GM18858 (cell line): ENCODE results near the gene METTL9.
"Not testable (repeated sequence)": the region's sequence is repeated elsewhere in the genome, so short reads cannot be mapped to it uniquely, and the experiment has no call there.

ENCODE experiments used
- ATAC-seq: cut with Tn5 transposase; IDR thresholded peaks from one replicate; pipeline ENCODE4 v1.9.1; 2021; ENCODE audit not compliant: unreplicated experiment

The METTL9 gene

GRCh38 chr16:21656795-21657768 lies 57.7 kb downstream of the METTL9 start:
- ATAC-seq: no peak

GRCh38 chr16:21659124-21659523 lies 59.7 kb downstream of the METTL9 start:
- no peak for ATAC-seq

DNA sequence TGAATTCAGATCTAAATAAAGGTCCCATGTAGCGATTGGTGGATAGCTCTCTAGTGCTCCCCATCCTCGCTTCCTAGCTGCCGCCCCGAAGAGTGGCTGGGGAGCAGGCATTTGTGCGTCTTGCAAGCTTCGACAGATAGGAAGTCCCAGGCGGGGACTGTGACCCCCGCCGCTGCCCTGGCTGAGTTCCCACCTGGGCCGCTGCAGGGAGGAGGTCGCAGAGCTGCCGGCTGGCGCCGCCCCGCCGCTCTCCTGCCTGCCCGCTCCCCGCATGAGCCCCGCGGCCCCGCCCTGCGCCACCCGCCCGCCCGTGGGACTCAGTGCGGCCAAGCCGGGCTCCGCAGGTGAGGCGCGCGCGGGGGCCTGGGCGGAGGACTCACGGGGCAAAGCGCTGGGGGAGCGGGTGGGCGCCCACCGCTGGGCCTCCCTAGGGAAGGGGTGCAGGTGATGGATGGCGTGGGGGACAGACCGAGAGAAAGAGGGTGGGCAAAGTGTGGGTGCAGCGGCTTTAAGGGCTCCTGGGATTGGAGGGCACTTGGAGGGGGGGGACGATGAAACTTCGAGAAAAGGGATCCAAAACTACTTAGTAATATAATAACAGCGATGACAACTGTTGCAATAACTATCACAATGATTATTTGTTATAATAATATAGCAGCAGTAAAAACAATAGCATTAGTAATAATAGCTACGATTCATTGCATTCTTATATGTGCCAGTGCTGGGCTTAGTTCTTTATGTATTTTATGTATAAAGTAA lies 64.7 kb downstream of the METTL9 start, which contains the start of gene OTOA:
TSS of gene OTOA (plus strand) at position 80 of the 759 bp plus-strand sequence. CDS start 14,547 bp downstream, outside the sequence.
- ATAC-seq: no peak

- no peak for ATAC-seq
Measured at GRCh38 chr16:21664801-21665492, 65.6 kb downstream of the METTL9 start.

DNA sequence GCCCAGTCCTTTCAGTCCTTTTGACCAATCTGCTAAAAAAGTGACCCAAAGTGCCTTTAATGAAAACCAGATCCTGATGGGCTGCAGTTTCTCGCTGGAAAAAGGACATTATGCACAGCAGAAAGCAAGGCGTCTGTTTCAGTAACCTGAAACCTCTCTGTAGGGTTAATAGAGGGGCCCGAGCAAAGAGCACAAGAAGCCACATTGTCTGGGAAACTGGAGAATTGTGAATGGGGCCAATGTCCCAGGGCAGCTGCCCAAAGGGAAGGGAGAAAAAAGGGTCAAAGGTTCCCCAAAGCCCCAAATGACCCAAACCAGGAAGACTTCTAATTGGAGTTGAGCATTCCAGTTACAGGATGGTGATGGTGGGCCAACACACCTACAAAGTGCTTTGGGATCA lies 67.4 kb downstream of the METTL9 start:
- no peak for ATAC-seq

- no peak for ATAC-seq
Measured at GRCh38 chr16:21667575-21667974, 68.2 kb downstream of the METTL9 start.

GRCh38 chr16:21673469-21673868 lies 74.1 kb downstream of the METTL9 start:
- ATAC-seq: no peak

DNA sequence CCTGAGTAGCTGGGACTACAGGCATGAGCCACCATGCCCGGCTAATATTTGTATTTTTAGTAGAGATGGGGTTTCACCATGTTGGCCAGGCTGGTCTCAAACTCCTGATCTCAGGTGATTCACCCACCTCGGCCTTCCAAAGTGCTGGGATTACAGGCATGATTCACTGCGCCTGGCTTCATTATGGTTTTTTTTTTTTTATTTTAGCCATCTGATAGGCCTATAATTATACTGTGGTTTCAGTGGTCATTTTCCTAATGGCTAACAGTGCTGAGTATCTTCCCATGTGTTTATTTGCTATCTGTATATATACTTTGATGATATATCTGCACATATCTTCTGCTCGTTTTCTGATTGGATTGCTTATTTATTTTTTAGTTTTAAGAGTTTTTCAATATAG lies 75.1 kb downstream of the METTL9 start:
- ATAC-seq: not testable (repeated sequence)

GRCh38 chr16:21680714-21681113 lies 81.3 kb downstream of the METTL9 start:
- ATAC-seq: not testable (repeated sequence)

DNA sequence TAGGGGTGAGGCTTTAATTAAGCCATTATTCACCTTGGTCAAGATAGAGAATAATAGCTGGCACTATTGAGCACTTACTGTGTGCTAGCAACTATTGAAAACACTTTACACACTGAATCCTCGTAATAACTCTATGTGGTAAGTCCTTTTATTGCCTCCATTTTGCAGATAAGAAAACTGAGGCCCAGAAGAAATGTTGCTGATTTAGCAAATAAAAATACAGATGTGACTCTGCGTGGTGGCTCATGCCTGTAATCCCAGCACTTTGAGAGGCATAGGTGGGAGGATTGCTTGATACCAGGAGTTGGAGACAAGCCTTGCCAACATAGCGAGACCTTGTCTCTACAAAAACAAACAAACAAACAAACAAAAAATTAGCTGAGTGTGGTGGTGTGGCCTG lies 83.8 kb downstream of the METTL9 start:
- no peak for ATAC-seq

GRCh38 chr16:21684199-21684598 lies 84.8 kb downstream of the METTL9 start:
- ATAC-seq: no peak

- no peak for ATAC-seq
Measured at GRCh38 chr16:21685034-21685455, 85.7 kb downstream of the METTL9 start.

DNA sequence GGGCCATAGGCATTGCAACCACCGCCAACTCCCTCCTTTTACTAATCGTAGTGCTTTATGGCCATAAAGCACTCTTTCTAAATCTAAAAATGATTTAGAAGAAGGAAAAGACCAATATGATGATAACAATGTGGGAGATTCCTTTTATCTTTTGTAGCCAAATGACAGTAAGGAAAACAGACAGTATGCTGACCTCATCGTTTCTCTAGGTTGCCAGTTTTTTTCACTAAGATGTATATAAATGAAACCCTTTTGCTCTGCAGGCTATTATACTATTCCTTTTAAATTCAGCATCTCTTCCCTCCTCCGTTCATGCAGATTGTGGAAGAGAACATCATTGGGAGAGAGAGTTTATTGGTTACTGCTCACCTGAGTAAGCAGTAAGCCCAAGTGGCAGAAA lies 89.7 kb downstream of the METTL9 start:
- no peak for ATAC-seq

DNA sequence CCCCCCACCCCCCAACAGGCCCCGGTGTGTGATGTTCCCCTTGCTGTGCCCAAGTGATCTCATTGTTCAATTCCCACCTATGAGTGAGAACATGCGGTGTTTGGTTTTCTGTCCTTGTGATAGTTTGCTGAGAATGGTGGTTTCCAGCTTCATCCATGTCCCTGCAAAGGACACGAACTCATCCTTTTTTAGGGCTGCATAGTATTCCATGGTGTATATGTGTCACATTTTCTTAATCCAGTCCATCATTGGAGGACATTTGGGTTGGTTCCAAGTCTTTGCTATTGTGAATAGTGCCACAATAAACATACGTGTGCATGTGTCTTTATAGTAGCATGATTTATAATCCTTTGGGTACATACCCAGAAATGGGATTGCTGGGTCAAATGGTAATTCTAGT lies 91.6 kb downstream of the METTL9 start:
- not testable (repeated sequence) for ATAC-seq

- ATAC-seq: no peak
Measured at GRCh38 chr16:21694609-21695008, 95.2 kb downstream of the METTL9 start.

GRCh38 chr16:21697032-21697431 lies 97.7 kb downstream of the METTL9 start:
- no peak for ATAC-seq

DNA sequence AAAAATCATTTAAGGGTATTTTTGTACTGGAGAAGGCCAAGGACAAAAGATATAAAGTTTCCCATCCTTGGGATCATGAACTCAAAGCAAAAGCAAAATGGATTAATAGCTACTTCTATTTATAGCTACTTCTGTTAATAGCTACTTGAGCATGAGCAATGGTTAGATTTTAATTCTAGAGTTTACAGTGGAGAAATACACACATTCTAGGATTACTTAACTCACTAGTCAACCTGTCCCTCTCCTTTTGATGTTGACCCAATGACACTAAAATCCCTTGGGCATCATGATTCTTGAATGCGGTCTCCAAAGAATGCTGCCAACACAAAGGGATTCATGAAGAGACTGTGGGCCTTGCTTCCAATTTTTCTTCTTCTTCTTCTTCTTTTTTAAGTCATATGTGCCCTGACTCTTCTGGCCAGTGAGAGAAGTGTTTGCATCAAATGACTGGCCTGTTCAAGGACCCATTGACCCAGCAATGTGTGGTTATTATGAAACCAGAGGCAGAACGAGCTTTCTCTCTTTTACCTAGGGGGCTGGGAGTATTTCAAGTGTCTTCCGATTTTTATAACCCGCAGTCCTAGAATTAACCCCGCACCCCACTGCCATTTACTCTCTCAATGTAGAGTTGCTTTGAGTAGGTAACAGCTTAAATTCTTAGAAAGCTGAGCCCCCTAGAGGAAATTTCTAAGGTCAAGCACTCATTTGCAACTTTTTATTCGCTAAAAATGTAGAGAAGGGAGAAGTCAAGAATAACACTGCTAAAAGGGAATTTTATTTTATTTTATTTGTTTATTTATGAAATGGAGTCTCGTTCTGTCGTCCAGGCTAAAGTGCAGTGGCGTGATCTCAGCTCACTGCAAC lies 99.0 kb downstream of the METTL9 start:
- no peak for ATAC-seq

GRCh38 chr16:21701271-21701670 lies 101.9 kb downstream of the METTL9 start:
- ATAC-seq: no peak

DNA sequence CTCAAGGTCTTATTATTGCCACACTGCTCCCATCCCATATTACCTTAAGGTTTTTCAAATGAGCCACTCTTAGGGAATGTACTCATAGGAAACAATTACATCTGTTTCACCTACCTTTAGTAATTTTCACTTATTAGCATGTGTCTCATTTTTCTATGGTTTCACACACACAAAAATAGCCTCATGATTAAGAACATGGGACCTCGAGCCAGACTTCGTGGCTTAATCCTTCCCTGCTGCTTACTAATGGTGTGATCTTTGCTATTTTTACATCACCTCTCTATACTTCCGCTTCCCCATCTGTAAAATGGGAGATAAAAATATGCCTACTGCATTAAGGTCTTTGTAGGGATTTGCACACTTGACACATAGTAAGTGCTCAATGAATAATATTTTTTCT lies 102.9 kb downstream of the METTL9 start:
- no peak for ATAC-seq

DNA sequence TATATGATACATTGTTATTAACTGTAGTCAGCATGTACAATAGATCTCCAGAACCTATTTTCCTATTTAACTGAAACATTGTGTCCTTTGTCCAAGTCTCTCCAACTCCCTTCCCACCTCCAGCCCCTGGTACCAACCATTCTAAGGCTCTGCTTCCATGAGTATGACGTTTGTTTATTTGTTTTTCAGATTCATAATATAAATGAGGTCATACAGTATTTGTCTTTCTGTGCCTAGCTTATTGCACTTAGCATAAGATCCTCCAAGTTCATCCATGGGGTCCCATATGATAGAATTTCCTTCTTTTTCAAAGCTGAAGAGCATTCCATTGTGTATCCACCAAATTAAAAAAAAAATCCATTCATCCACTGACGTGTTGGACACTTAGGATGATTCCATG lies 103.8 kb downstream of the METTL9 start:
- ATAC-seq: no peak
